Ishikawa (cell line): ENCODE results near the gene C19orf67.

Experiments
- CEBPB ChIP-seq: IDR thresholded peaks from 2 replicates; pipeline ENCODE4 v1.6.1; 2012
- CREB1 ChIP-seq: IDR thresholded peaks from 2 replicates; pipeline ENCODE4 v1.6.1; 2012; ENCODE audit warnings: low read depth
- EGR1 ChIP-seq: IDR thresholded peaks from 2 replicates; pipeline ENCODE4 v1.6.1; 2012
- EP300 ChIP-seq: IDR thresholded peaks from 2 replicates; pipeline ENCODE4 v1.6.1; 2012; ENCODE audit warnings: borderline replicate concordance
- FOXM1 ChIP-seq: IDR thresholded peaks from 2 replicates; pipeline ENCODE4 v1.6.1; 2012; ENCODE audit warnings: low read depth, borderline replicate concordance
- MAX ChIP-seq: IDR thresholded peaks from 2 replicates; pipeline ENCODE4 v1.6.1; 2012
- NFIC ChIP-seq: IDR thresholded peaks from 2 replicates; pipeline ENCODE4 v1.6.1; 2012
- RAD21 ChIP-seq: IDR thresholded peaks from 2 replicates; pipeline ENCODE4 v1.6.1; 2012; ENCODE audit warnings: low read depth
- TAF1 ChIP-seq: IDR thresholded peaks from 2 replicates; pipeline ENCODE4 v1.6.1; 2012; ENCODE audit warnings: low read depth, mild to moderate bottlenecking
- TCF12 ChIP-seq: IDR thresholded peaks from 2 replicates; pipeline ENCODE4 v1.6.1; 2012; ENCODE audit warnings: low read depth
- TEAD4 ChIP-seq: IDR thresholded peaks from 2 replicates; pipeline ENCODE4 v1.6.1; 2012
- YY1 ChIP-seq: IDR thresholded peaks from 2 replicates; pipeline ENCODE4 v1.6.1; 2012; ENCODE audit warnings: low read depth
- ZBTB7A ChIP-seq: IDR thresholded peaks from 2 replicates; pipeline ENCODE4 v1.6.1; 2012; ENCODE audit warnings: low read depth
- TF ChIP-seq, protein P1 (sequence below): IDR thresholded peaks from 2 replicates; pipeline ENCODE4 v1.6.1; 2012; ENCODE audit warnings: low read depth, mild to moderate bottlenecking
- TF ChIP-seq, protein P2 (sequence below): IDR thresholded peaks from 2 replicates; pipeline ENCODE4 v1.6.1; 2012

Gene C19orf67

GRCh38 chr19:14072535-14073260 lies 12.9 kb downstream of the C19orf67 start, which contains the start of gene MISP3:
MISP3 (plus strand) TSS chr19:14072786; CDS start chr19:14073310, 524 bp downstream.
- TF ChIP-seq RAD21: no peak
- peak; percentile 16 for TF ChIP-seq ZBTB7A

GRCh38 chr19:14070268-14071050 lies 15.1 kb downstream of the C19orf67 start:
- no peak for TF ChIP-seq CEBPB
- TF ChIP-seq MAX: no peak
- no peak for TF ChIP-seq YY1
- no peak for TF ChIP-seq TEAD4
- TF ChIP-seq TCF12: no peak
- no peak for TF ChIP-seq ZBTB7A
- TF ChIP-seq TAF1: no peak
- TF ChIP-seq, protein P1, sequence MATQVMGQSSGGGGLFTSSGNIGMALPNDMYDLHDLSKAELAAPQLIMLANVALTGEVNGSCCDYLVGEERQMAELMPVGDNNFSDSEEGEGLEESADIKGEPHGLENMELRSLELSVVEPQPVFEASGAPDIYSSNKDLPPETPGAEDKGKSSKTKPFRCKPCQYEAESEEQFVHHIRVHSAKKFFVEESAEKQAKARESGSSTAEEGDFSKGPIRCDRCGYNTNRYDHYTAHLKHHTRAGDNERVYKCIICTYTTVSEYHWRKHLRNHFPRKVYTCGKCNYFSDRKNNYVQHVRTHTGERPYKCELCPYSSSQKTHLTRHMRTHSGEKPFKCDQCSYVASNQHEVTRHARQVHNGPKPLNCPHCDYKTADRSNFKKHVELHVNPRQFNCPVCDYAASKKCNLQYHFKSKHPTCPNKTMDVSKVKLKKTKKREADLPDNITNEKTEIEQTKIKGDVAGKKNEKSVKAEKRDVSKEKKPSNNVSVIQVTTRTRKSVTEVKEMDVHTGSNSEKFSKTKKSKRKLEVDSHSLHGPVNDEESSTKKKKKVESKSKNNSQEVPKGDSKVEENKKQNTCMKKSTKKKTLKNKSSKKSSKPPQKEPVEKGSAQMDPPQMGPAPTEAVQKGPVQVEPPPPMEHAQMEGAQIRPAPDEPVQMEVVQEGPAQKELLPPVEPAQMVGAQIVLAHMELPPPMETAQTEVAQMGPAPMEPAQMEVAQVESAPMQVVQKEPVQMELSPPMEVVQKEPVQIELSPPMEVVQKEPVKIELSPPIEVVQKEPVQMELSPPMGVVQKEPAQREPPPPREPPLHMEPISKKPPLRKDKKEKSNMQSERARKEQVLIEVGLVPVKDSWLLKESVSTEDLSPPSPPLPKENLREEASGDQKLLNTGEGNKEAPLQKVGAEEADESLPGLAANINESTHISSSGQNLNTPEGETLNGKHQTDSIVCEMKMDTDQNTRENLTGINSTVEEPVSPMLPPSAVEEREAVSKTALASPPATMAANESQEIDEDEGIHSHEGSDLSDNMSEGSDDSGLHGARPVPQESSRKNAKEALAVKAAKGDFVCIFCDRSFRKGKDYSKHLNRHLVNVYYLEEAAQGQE: no peak
- TF ChIP-seq RAD21: no peak
- no peak for TF ChIP-seq FOXM1
- TF ChIP-seq CREB1: no peak
- TF ChIP-seq, protein P2, sequence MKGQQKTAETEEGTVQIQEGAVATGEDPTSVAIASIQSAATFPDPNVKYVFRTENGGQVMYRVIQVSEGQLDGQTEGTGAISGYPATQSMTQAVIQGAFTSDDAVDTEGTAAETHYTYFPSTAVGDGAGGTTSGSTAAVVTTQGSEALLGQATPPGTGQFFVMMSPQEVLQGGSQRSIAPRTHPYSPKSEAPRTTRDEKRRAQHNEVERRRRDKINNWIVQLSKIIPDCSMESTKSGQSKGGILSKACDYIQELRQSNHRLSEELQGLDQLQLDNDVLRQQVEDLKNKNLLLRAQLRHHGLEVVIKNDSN: no peak
- no peak for TF ChIP-seq EGR1

DNA sequence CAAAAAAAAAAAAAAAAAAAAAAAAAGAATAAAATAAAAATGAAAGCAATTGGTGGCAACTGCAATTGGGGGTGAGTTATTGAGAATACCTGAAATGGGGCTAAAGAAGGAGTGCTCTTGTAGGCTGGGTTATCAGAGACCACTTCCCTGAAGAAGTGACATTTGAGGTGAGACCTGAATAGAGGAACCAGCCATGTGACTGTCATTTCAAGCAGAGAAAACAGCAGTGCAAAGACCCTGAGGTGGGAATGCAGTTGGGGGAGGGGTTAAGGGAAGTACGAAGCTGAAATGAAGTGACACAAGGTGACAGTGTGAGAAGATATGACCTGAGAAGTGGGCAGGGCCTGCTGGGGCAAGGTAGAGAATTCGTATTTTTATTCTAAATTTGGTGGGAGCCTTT lies 19.4 kb downstream of the C19orf67 start:
- TF ChIP-seq, protein P1: no peak
- no peak for TF ChIP-seq EP300
- TF ChIP-seq RAD21: no peak
- TF ChIP-seq, protein P2: no peak
- no peak for TF ChIP-seq CREB1
- no peak for TF ChIP-seq CEBPB
- TF ChIP-seq ZBTB7A: no peak
- no peak for TF ChIP-seq FOXM1
- TF ChIP-seq YY1: no peak
- TF ChIP-seq TCF12: no peak
- no peak for TF ChIP-seq EGR1
- no peak for TF ChIP-seq NFIC
- no peak for TF ChIP-seq MAX
- TF ChIP-seq TEAD4: no peak
- TF ChIP-seq TAF1: no peak

DNA sequence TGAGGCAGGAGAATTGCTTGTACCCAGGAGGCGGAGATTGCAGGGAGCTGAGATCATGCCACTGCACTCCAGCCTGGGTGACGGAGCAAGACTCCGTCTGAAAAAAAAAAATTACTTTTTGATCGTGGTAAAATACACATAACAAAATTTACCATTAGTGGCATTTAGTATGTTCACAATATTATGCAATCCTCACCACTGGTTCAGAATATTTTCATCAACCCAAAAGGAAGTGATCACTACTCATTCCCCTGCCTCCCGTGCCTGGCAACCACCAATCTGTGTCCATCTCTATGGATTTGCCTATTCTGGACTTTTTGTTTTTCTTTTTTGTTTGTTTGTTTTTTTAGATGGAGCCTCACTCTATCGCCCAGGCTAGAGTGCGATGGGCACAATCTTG lies 22.5 kb downstream of the C19orf67 start:
- no peak for TF ChIP-seq EP300
- 0 out of 2 replicates have a peak, but pooled peaks have one; percentile 11 for TF ChIP-seq CEBPB

- TF ChIP-seq CREB1 (no peak), EGR1 (no peak), EP300 (no peak), NFIC (no peak), CEBPB (no peak), TAF1 (no peak), FOXM1 (no peak), RAD21 (no peak)
- TF ChIP-seq, protein P2: no peak
Observed at GRCh38 chr19:14062558-14062855, 23.1 kb downstream of the C19orf67 start.
